Endothelial cell of umbilical vein (primary cell): Measurements from ENCODE around the gene EML3.

ENCODE experiments used
- CTCF ChIP-seq, 2 donors: IDR thresholded peaks; 1 replicate in 1 of 2; 2 replicates in 1 of 2; pipeline ENCODE4 v1.5.1; 2011; ENCODE audit warnings: low read length in 2 of 2, mild to moderate bottlenecking in 2 of 2, moderate library complexity in 2 of 2, control low read depth in 1 of 2, inconsistent platforms in 1 of 2, low read depth in 1 of 2; ENCODE audit not compliant: insufficient read depth in 1 of 2; ENCODE audit errors: extremely low read depth in 1 of 2
- JUN ChIP-seq: IDR thresholded peaks from 2 replicates; pipeline ENCODE4 v1.6.1; 2011; ENCODE audit warnings: borderline replicate concordance, low read depth; ENCODE audit not compliant: insufficient read length, insufficient read depth
- MYC ChIP-seq: IDR thresholded peaks from one replicate; pipeline ENCODE4 v1.6.1; 2011; ENCODE audit warnings: mild to moderate bottlenecking, low read depth, low read length
- POLR2A ChIP-seq: IDR thresholded peaks from 2 replicates; pipeline ENCODE4 v1.6.1; 2012; ENCODE audit warnings: low read depth, mild to moderate bottlenecking, control low read depth, low read length

GRCh38 chr11:62579252-62579651, 33.3 kb downstream of the EML3 start:
- TF ChIP-seq CTCF (IDR thresholded peaks at IDR 0.05; ENCODE audit: extremely low read depth in 1 of 2, insufficient read depth in 1 of 2, low read depth in 1 of 2, low read length in 2 of 2) = no peak
- TF ChIP-seq MYC = no peak
- no peak for TF ChIP-seq POLR2A
- TF ChIP-seq JUN = no peak
